Measurements from ENCODE around the gene SDC3. TPM values are rescaled to one million over a fixed set of nuclear protein-coding genes. Genes with fewer than 3 reads are reported as not detected.

Gene SDC3
- total and polyA plus RNA-seq, 10 of the 15 experiments (the other 5 are each of a cell fraction or from before 2014, with no cell fraction given), result under 0.01 to 0.46 (median 0.07) TPM; not detected in 2

- TF ChIP-seq RUNX3 (IDR thresholded peaks at IDR 0.05; ENCODE audit: low read length) (peak; percentile 100), IRF5 (IDR thresholded peaks at IDR 0.05; ENCODE audit: borderline replicate concordance) (0 out of 2 replicates have a peak, but pooled peaks have one; percentile 41), CEBPB (IDR thresholded peaks at IDR 0.05; ENCODE audit: borderline replicate concordance in 1 of 2, low read depth in 2 of 2, low read length in 2 of 2) (peak in 1 of 2 experiments; percentile 83; a peak in 1 of 4 replicates), SREBF2 (IDR thresholded peaks at IDR 0.05; ENCODE audit: low read length) (no peak), BMI1 (IDR thresholded peaks at IDR 0.05; ENCODE audit: borderline replicate concordance) (no peak), EED (IDR thresholded peaks at IDR 0.05; ENCODE audit: low read depth) (peak; percentile 91), ATF2 (IDR thresholded peaks at IDR 0.05; ENCODE audit: low read length) (peak; percentile 70; the same call in 1 of the 2 replicates), CREM (IDR thresholded peaks at IDR 0.05; ENCODE audit: low read depth) (peak; percentile 46; the same call in 1 of the 2 replicates), CREB1 (IDR thresholded peaks at IDR 0.05; ENCODE audit: low read depth) (0 out of 2 replicates have a peak, but pooled peaks have one; percentile 27), NBN (IDR thresholded peaks at IDR 0.05) (0 out of 2 replicates have a peak, but pooled peaks have one; percentile 41), IRF4 (IDR thresholded peaks at IDR 0.05; ENCODE audit: low read depth, low read length) (peak; percentile 48; the same call in 1 of the 2 replicates), BCL11A (IDR thresholded peaks at IDR 0.05; ENCODE audit: low read depth, low read length) (peak; percentile 67), SKIL (IDR thresholded peaks at IDR 0.05; ENCODE audit: low read depth, poor library complexity, severe bottlenecking) (peak; percentile 53), TCF12 (IDR thresholded peaks at IDR 0.05; ENCODE audit: low read depth, low read length) (peak; percentile 70; the same call in 1 of the 2 replicates), BHLHE40 (IDR thresholded peaks at IDR 0.05; ENCODE audit: borderline replicate concordance in 1 of 2, low read depth in 2 of 2, low read length in 1 of 2) (peak in 1 of 2 experiments; percentile 55; a peak in 1 of 4 replicates), PAX5 (IDR thresholded peaks at IDR 0.05; ENCODE audit: borderline replicate concordance, low read depth, low read length) (peak; percentile 99), NR2F1 (conservative IDR thresholded peaks at IDR 0.05) (peak; percentile 90), BCL3 (IDR thresholded peaks at IDR 0.05; ENCODE audit: borderline replicate concordance, insufficient read depth, low read depth, low read length, poor library complexity, severe bottlenecking) (peak; percentile 97), IKZF2 (IDR thresholded peaks at IDR 0.05) (peak; percentile 40 to 73; a peak in 3 of 4 replicates), HDAC6 (IDR thresholded peaks at IDR 0.05; ENCODE audit: unreplicated experiment) (no peak)
These were observed 39.6 kb downstream of the SDC3 start (continued) for GRCh38 chr1:30868833-30869435.
